Activated T-cell treated with anti-CD3 and anti-CD28 coated beads, Interleukin-2, amount 50 U/mL, for 48 hours (primary cell): ENCODE data around the gene EIF5.
"Not testable (repeated sequence)": the region's sequence is repeated elsewhere in the genome, so short reads cannot be mapped to it uniquely, and the experiment has no call there.

Source experiments
- DNase-seq, 2 experiments: peaks; one replicate each; pipeline ENCODE4 v3.0.0-alpha.2; 2020

The EIF5 gene

DNA sequence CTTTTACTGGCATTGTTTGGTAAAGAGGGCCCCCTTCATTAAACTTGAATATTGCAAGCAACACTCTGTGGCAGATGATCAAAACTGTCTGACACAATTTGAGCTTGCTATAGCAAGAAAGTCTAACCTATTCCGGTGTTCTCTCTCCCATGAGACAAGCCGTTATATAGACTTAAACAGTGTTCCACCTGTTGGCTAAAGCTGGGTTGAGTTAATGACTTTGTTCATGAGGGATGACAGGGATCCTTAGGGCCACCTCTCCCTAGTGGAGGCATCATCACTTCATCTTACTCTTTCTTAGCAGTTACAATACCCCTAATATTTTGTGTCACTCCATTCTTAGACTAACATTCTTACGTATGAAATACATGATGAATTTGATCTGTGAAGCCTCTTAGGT is 3.8 kb downstream of the EIF5 start:
- no peak for DNase-seq

DNA sequence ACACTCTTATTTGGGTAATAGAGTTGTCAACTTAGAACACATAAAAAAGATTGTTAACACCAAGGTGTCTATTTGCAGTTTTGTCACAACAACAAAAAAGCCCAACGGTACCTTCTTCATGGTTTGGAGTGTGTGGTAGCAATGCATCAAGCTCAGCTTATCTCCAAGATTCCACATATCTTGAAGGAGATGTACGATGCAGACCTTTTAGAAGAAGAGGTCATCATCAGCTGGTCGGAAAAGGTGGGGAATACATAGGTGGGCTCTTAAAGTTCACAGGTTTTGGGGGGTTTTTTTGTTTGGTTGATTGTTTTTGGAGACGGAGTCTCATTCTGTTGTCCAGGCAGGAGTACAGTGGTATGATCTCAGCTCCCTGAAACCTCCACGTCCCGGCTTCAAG is 5.5 kb downstream of the EIF5 start:
- no peak for DNase-seq

DNA sequence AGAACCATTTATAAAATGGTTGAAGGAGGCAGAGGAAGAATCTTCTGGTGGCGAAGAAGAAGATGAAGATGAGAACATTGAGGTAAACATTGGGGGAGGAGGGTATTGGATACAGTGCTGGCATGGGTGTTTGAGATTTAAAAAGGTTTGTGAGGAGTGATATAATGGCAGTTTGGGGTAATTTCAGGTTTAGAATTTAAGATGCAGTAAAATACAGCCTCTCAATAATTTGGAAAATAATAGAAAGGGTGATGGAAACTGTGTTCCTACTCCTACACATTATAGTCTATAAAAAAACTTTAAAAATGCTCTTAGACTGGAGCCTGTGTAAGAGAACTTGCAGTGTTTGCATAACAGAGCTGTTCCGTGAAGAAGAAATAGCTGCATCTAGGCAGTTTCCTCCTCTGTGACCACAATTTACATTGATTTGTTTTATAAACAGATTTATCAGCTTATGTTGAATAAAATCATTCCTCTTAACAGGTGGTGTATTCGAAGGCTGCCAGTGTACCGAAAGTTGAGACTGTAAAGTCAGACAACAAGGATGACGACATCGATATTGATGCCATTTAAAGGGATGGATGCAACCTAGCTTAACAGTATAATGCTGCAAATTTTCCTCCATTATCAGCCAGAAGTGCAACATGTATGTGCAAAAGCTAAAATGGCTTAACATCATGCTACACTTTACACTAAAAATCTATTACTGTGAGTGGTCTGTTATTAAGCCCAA is 6.6 kb downstream of the EIF5 start:
- DNase-seq: no peak

DNA sequence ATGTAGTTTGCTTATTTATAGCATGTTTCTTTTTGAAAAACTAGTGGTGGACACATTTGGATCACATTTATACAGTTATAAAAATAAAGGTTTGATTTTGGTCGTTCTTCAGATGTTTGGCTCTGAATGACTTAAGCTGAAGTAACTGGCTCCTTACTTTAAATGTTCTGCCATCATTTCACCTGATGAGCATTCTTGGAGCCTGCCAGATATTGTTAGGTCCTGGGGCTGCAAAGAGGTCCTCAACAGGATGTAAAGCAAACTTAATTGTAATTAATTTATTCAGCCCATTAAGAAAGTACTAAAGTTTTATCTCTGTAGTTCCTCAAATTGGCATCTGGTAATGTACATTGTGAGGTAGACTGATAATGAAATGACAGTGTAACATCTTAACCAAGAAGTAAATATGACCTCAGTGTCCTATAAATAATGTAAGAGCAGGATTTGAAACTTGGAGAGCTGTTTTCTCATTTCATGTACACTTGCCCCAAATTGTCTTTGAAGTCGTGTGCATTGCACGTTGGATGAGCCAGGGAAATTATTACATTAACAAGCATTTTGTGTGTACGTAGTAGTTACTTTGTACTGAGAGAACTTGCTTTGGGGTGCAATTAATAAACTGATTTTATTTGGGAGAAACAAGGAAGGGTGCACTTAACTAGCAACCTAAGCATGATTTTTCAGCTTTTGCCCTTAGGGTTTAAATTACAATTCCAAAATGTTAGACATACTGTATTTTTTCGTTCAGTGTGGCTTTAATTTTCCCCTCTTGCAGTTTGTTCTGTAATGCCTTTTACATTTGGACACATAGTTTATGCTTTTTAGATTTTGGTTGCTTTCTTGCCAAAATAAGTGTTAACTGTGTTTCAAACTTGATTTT is 7.5 kb downstream of the EIF5 start:
- DNase-seq: no peak

DNA sequence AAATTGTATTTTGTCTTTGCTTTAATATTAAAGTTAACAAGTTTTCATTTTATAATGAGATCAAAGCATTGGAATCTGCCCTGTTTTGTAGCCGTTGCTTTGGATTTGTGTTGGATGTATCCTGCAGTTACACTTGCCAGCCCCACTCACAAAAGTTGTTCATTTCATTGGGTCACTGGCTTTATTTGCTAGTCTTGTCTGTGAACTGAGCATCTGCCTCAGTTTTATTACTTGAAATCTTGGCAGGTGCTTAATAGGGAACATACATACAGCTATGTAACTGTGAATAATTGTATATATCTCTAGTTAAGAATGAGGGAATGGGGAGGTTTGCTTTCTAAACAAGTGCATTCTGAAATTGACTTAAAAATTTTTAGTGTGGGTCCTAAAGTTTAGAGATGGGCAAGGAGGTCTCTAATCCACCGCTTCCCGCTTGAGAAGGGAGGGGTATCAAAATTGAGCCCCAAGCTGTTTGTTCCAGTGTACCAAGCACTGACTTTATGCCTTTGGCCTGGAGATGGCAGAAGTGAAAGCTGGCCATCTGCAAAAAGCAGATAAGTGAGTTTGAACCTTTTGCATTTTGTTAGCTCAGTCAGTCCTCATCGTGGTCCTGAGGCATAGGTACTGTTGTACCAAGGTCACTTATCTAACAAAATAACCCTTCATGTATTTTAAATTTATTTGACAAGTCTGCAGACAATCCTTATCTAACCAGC is 9.3 kb downstream of the EIF5 start:
- DNase-seq: no peak

DNA sequence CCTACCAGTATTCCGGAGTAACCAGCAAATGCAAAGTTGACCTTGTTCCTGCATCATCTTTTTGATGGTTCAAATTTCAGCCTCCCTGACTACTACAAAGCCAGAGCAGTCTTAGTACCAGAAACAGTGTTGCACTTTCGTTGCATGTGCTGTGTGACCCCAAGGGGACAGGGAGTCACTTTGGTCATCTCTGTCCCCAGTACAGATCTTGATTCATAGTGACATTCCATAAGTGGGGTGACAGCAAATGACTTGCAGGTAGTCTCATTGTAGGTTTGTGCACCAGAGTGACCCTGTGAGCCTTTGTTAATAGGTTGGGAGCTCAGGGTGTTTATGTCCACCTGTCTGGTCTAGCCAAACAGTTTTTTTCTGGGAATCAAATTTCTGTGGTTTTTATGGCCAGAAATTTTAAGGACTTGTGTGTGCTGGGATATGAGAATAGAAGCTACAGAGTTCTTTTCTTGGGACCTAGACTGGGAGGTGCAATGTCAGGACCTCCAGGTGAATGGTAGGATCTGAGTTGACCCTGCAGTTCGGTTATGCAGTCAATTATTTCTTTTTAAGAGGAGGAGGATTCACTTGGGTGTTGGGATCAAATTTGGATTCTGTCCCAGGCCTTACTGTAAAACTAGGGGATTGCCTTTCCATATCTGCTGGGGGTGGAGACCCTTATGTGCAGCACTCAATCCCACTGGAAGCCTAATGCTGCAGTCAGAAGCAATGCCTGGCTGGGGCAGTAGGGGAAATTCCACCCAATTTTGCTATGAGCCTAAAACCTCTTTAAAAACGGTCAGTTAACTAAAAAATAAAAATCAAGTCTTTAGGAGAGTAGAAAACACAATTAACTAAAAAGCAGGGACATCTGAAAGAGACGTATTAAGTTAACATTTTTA is 10.1 kb downstream of the EIF5 start:
- DNase-seq: no peak

DNA sequence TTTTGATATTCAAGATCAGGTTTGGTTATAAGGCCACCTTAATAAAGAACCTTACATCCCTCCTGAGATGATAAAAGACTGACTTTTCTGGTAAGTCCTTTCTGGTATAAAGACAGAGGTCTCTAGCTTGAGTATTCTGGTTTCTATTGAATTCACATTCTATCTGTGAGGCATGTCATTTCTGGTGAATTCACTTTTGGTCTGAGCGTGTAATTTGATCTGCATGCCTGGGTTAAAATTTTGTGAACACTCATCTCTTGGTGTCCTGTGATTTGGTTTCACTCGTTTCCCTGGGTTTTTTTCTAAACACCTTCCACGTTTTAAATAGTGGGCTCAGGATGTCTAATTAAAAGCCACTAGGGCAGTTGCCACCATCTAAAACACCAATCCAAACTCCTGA is 12.2 kb downstream of the EIF5 start:
- DNase-seq: no peak

DNA sequence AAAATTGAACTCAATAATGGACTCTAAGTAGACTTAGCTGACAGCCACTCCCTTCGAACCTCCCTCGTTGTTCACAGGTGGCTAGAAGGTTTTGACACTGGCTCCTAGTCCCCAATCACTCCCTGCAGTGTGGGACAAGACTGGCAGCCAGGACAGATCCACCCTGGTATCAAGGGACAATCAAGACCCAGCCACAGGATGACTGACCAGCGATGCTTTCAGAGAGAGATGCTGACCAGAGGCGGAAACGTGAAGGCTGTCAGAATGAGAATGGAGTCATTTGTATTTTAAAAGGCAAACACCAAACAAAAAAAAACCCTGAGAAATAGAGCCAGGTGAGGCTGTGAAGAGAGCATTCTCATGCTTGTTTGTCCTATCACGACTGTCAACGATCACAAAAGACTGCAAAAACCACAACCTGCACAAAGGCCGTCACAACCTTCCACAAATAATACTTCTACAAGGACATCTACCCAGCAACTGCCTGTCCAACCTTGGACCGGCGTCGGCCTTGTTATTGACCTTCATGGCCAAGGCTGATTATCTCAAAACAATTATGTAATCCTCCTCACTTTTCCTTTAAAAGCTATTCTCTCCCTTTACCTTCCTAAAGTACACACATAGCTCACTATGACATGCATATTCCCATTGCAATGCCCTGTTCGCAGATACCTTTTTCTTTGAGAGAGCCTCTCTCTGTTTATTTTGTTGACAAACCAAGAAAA is 13.2 kb downstream of the EIF5 start:
- no peak for DNase-seq

DNA sequence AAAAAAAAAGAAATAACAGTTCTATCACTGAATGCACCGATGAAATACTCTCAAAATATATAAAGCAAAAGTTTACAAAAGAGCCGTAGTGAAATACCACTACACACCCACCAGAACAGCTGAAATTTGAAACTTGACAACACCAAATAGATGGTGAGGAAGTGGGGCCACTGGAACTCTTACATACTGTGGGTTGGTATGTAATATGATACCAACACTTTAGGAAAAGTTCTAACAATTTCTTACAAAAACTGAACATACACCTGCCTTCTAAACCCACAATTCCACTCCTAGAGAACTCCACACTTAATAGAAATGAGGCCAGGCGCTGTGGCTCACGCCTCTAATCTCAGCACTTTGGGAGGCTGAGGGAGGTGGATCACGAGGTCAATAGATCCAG is 14.1 kb downstream of the EIF5 start:
- no peak for DNase-seq

DNA sequence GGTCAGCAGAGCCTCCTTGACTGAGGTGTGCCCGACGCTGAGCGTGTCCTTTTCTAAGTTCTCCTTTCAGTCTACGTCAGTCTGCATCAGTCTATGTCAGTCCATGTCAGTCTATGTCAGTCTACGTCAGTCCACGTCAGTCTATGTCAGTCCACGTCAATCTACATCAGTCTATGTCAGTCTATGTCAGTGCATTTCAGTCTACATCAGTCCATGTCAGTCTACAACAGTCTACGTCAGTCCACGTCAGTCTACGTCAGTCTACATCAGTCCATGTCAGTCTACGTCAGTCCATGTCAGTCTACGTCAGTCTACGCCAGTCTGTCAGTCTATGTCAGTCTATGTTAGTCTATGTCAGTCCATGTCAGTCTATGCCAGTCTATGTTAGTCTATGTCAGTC is 15.9 kb downstream of the EIF5 start:
- no peak for DNase-seq

DNA sequence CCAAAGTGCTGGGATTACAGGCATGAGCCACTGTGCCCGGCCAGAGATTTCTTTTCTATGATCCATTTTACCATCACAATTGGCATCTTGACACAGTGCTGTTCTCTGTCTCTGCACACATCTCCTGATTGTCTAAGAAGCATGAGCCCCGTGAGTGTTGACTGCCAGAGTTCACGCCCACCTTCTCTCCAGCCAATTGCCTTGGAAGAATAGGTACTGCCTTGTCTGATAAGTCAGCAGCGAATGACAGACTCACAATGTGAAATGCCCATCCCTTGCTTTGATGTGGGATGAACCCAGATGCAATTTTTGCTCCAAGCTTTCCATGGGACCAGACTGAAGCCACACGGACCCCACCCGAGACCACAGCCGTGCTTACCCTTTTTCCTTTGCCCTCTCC is 19.3 kb downstream of the EIF5 start:
- DNase-seq: no peak

DNA sequence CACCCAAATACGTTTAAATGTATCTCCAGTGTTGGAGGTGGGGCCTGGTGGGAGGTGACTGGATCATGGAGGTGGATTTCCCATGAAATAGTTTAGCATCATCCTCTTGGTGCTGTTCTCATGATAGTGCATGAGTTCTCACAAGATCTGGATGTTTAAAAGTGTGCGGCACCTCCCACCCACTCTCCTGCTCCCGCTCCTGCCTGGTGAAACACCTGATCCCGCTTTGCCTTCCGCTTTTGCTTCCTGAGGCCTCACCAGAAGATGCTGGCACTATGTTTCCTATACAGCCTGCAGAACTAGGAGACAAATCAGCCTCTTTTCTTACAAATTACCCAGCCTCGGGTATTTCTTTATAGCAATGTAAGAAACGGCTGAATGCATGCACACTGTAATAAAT is 20.1 kb downstream of the EIF5 start:
- no peak for DNase-seq

DNA sequence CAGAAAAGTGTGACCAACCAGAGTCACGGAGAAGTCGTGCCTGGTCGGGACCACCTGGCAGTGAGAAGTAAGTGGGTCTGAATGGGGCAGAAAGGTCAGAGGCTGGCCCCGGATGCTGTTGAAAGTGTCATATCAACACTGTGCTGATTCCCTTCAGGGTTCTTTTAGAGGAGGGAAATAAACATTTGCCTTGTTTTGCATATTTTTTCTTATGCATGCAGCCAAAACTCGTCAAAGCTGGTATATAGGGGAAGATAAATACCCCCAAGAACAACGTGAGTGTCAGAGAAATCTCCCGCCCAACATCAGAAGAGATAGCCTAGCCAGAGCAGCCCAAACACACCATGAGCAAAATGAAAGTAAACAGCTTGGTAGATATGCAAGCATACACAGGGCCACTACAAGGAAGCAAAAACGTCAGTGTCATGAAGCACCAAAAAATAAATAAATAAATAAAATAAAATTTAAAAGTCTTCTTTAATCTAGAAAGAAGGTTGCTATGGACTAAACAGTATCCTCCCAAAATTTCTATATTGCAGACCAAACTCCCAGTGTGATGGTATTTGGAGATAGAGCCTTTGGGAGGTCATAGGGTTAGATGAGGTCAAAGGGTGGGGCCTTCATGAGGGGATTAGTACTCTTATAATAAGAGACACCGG is 22.1 kb downstream of the EIF5 start:
- no peak for DNase-seq

DNA sequence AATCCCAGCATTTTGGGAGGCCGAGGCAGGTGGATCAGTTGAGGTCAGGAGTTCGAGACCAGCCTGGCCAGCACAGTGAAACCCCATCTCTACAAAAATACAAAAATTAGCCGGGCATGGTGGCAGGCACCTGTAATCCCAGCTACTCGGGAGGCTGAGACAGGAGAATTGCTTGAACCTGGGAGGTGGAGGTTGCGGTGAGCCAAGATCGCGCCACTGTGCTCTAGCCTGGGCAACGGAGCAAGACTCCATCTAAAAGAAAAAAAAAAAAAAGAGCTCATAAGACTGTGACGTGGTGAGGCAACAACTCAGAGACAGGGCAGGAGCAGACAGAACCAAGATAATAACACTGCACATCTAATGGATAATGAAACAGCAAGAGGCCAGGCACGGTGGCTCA is 23.5 kb downstream of the EIF5 start:
- not testable (repeated sequence) for DNase-seq

DNA sequence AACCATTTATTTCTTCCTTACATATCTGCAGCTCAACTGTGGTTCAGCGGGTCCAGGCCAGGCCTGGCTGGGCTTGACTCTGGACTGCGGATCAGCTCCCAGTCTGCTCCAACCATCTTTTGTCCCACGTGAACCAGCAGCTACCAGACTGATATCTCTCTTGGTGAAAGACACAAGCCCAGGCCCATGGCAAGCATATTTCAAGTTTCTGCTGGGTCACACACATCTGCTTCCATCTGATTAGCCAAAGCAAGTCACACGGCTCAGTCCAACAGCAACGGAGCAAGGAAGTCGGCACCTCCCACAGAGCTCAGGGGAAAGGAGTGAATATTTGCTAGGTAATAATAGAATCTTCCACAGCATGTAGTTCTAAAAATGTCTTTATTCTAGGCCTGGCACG is 26.5 kb downstream of the EIF5 start:
- DNase-seq: no peak

DNA sequence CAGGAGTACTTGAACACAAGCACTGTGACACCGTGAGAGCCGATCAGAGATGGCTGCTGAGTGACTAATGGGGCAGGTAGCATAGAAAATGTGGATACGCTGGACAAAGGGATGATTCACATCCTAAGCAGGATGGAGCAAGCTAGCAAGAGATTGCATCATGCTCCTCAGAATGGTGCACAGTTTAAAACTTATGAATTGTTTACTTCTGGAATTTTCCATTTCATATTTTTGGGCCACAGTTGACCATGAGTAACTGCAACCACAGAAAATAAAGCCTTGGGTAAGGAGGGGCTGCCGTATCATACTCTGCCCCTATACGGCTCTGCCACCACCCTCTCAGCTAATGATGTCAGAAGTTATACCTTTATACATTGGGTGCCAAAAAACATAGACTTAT is 27.8 kb downstream of the EIF5 start:
- no peak for DNase-seq

DNA sequence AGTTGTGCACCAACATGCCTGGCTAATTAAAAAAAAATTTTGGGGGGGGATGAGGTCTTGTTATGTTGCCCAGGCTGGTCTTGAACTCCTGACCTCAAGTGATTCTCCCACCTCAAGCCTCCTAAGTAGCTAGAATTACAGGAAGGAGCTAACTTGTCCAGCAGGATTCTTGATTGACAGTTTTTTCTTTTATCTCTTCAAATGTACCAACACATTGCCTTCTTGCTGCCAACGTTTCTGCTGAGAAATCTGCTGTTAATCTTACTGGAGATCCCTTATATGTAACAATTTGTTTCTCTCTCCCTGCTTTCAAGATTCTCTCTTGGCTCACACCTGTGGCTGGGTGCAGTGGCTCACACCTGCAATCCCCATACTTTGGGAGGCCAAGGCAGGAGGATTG is 28.7 kb downstream of the EIF5 start:
- DNase-seq: no peak

DNA sequence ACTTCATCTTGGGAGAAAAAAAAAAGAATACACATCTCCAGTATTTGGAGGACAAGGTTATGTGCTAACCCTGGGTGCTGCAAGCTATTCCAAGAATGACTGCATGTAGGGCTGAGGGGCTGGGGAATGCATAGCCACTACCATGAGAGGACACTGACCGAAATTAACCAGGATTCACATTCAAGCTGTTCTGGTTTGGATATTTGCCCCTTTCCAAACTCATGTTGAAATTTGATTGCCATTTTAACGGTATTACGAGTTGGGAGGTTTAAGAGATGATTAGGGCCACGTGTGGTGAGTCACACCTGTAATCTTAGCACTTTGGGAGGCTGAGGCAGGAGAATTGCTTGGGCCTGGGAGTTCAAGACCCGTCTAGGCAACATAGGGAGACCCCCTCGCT is 32.7 kb downstream of the EIF5 start:
- DNase-seq: no peak

DNA sequence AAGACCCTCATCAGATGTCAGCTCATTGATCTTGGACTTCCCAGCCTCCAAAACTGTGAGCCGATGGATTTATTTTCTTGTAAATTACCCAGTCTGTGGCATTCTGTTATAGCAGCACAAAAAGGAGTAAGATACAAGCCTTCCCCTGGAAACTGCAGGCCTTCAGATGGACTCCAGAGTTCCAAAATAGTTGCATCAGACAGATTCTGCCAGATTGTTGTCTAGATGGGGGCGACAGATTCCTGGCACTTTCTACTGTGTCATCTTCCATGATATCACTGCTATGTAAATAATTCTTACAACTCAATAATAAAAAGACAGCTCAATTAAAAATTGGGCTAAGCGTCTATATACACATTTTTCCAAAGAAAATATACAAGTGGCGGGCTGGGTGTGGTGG is 34.0 kb downstream of the EIF5 start:
- no peak for DNase-seq

DNA sequence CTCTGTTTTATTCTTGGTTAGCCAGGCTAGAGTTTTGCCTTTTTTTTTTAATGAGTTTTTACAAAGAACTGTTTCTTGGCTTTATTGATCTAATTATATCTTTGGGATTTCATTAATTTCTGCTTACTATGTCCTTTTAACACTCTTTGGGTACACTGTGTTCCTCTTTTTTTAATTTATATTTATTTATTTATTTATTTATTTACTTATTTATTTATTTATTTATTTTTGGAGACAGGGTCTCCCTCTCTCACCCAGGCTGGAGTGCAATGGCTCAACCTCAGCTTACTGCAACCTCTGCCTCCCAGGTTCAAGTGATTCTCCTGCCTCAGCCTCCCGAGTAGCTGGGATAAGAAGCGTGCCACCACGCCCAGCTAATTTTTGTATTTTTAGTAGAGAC is 36.0 kb downstream of the EIF5 start:
- no peak for DNase-seq

DNA sequence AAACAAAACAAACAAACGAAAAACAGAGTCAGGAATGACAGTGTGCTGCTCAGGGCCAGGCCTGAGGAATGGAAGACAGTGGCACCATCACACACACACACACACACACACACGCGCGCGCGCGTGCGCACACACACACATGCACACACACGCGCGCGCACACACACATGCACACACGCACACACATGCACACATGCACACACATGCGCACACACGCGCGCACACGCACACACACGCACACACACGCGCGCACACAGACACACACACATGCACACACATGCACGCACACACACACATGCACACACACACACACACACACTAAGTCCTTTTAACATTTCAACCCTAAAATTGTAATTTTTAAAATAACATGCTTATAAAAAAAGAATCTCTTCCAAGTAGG is 38.0 kb downstream of the EIF5 start:
- no peak for DNase-seq
